Activated naive CD4-positive, alpha-beta T cell treated with anti-CD3 and anti-CD28 coated beads for 36 hours (primary cell): Measurements from ENCODE around the gene MARCHF4. TPM values are rescaled to one million over a fixed set of nuclear protein-coding genes. Genes with fewer than 3 reads are reported as not detected.

Source experiments
- CTCF ChIA-PET: fragments of 350-600 bp; sonication (Branson Sonifier 250); formaldehyde crosslinking; loops from one replicate; lab custom pipeline; 2021; ENCODE audit warnings: antibody characterized with exemption; lab: Charles Lee
- DNase-seq: peaks from one replicate; pipeline ENCODE4 v3.0.0-alpha.2; 2020
- H3K27ac Mint-ChIP-seq: one replicate; pipeline ENCODE4 v1.8.0; 2021; ENCODE audit warnings: mild to moderate bottlenecking, mixed read lengths
- H3K27me3 Mint-ChIP-seq: one replicate; pipeline ENCODE4 v1.8.0; 2021; ENCODE audit warnings: low read depth, mixed read lengths
- H3K36me3 Mint-ChIP-seq: one replicate; pipeline ENCODE4 v1.8.0; 2021; ENCODE audit warnings: low read depth, mixed read lengths
- H3K4me1 Mint-ChIP-seq: one replicate; pipeline ENCODE4 v1.8.0; 2021; ENCODE audit warnings: low read depth, mixed read lengths
- H3K4me3 Mint-ChIP-seq: one replicate; pipeline ENCODE4 v1.8.0; 2021; ENCODE audit warnings: mild to moderate bottlenecking, moderate library complexity, mixed read lengths
- H3K9me3 Mint-ChIP-seq: one replicate; pipeline ENCODE4 v1.8.0; 2021; ENCODE audit warnings: mixed read lengths
- intact Hi-C: fragments of 100-400 bp; cut with micrococcal nuclease; formaldehyde crosslinking; loops from one replicate; pipeline ENCODE4 v1.15.1; 2023
- total RNA-seq, 2 experiments: library from RNA; stranded (reverse); gene quantifications; one replicate each; pipeline ENCODE4 v1.2.3, GENCODE V29; 2021

MARCHF4 gene, protein sequence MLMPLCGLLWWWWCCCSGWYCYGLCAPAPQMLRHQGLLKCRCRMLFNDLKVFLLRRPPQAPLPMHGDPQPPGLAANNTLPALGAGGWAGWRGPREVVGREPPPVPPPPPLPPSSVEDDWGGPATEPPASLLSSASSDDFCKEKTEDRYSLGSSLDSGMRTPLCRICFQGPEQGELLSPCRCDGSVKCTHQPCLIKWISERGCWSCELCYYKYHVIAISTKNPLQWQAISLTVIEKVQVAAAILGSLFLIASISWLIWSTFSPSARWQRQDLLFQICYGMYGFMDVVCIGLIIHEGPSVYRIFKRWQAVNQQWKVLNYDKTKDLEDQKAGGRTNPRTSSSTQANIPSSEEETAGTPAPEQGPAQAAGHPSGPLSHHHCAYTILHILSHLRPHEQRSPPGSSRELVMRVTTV
- not detected for total RNA-seq

GRCh38 chr2:216371721-216372702, at the start of gene MARCHF4:
MARCHF4 (minus strand) TSS chr2:216372483; CDS start chr2:216370260, 2,223 bp downstream.
- H3K36me3 Mint-ChIP-seq, result no peaks in the 10 kb centered on the region
- peak; percentile 76 for DNase-seq
- CTCF ChIA-PET, result interaction anchor here (1.1 to 1.4 kb wide), 2 partner anchors 23 to 32 kb away, joined by 3 to 4 read pairs; no protein-coding TSS in a partner anchor
- intact Hi-C loops, result loop anchor here (1.0 to 2.0 kb wide), 2 partner anchors 16 to 33 kb away; no protein-coding TSS in a partner anchor
- peaks cover 34% of the 10 kb centered on the region for H3K27me3 Mint-ChIP-seq
- H3K9me3 Mint-ChIP-seq, result no peaks in the 10 kb centered on the region
- H3K4me1 Mint-ChIP-seq, result peaks cover 15% of the 10 kb centered on the region
- H3K27ac Mint-ChIP-seq, result no peak within 1 kb of the TSS
- H3K4me3 Mint-ChIP-seq, result no peak within 1 kb of the TSS

GRCh38 chr2:216420367-216421101, 48.3 kb upstream of the MARCHF4 start:
- Mint-ChIP-seq H3K4me3 (no peak overlapping the region), H3K36me3 (peaks cover 48% of the 10 kb centered on the region), H3K4me1 (peaks cover 2% of the 10 kb centered on the region), H3K27ac (no peak overlapping the region), H3K27me3 (no peaks in the 10 kb centered on the region), H3K9me3 (peaks cover 6% of the 10 kb centered on the region)
- CTCF ChIA-PET, result no interaction called here
- DNase-seq, result no peak
- intact Hi-C loops, result no loop called here

- Mint-ChIP-seq H3K4me1 (peaks cover 2% of the 10 kb centered on the region), H3K36me3 (peaks cover 41% of the 10 kb centered on the region), H3K27ac (no peak overlapping the region), H3K27me3 (no peaks in the 10 kb centered on the region), H3K9me3 (no peaks in the 10 kb centered on the region), H3K4me3 (no peak overlapping the region)
- no peak for DNase-seq
- CTCF ChIA-PET, result interaction anchor here (1.7 kb wide), 1 partner anchor 14 kb away, joined by 8 read pairs; no protein-coding TSS in a partner anchor
- intact Hi-C loops, result loop anchor here (10.0 kb wide), 1 partner anchor 1614 kb away; the partner anchor contains the start of gene BARD1
These were observed 46.7 kb upstream of the MARCHF4 start for GRCh38 chr2:216418981-216419380.

DNA sequence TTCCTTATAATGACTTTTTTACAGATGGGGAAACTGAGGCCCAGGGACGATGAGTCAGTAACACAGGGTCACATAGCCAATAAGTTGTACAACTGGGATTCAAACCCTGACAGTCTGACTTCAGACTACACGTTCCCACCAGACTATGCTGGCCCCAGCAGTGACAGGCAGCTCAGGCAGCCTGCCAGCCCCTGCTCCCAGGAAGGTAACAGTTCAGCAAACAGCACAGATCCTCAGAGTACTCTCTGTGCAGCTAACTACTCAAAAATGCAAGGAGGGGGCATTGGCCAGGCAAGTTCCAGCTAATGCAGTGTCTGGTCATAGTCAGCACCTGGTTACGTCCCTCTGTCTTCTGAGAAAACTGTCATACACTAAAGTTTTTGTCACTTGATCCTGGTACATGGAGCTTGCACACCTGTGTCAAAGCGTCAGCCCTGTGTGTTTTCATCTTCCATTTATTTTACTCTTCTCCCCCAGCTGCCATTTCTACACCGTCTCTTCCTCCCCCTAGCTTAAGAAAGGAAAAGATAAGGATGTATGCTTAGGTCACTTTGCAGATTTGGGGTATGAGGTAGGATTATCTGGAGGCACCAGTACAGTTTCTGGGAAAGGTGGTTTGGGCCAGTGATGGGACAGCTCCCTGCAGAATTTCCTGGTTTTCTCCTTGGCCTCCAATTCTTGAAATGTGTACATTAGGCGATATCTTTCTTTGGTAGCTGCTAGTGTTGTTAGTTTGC, 44.5 kb upstream of the MARCHF4 start:
- DNase-seq, result no peak
- CTCF ChIA-PET, result interaction anchor here (4.3 kb wide), 1 partner anchor 12 kb away, joined by 32 read pairs; no protein-coding TSS in a partner anchor
- intact Hi-C loops, result loop anchor here (10.0 kb wide), 1 partner anchor 1612 kb away; the partner anchor contains the start of gene BARD1
- H3K4me3 Mint-ChIP-seq, result no peak overlapping the region
- peaks cover 5% of the 10 kb centered on the region for H3K4me1 Mint-ChIP-seq
- no peaks in the 10 kb centered on the region for H3K9me3 Mint-ChIP-seq
- no peak overlapping the region for H3K27ac Mint-ChIP-seq
- H3K36me3 Mint-ChIP-seq, result peaks cover 27% of the 10 kb centered on the region
- no peaks in the 10 kb centered on the region for H3K27me3 Mint-ChIP-seq

GRCh38 chr2:216415541-216415940, 43.3 kb upstream of the MARCHF4 start:
- H3K36me3 Mint-ChIP-seq, result peaks cover 20% of the 10 kb centered on the region

GRCh38 chr2:216414772-216415319, 42.6 kb upstream of the MARCHF4 start:
- no peaks in the 10 kb centered on the region for H3K27me3 Mint-ChIP-seq
- H3K4me1 Mint-ChIP-seq, result peaks cover 7% of the 10 kb centered on the region
- CTCF ChIA-PET, result interaction anchor here (0.6 to 4.3 kb wide), 3 partner anchors 8 to 1560 kb away, joined by 3 to 32 read pairs (median 5); no protein-coding TSS in a partner anchor
- H3K4me3 Mint-ChIP-seq, result no peak overlapping the region
- H3K9me3 Mint-ChIP-seq, result no peaks in the 10 kb centered on the region
- H3K36me3 Mint-ChIP-seq, result peaks cover 14% of the 10 kb centered on the region
- no peak for DNase-seq
- intact Hi-C loops, result loop anchor here (5.0 to 10.0 kb wide), 2 partner anchors 383 to 1610 kb away; partner anchors contain the start of gene BARD1
- no peak overlapping the region for H3K27ac Mint-ChIP-seq

More at GRCh38 chr2:216415541-216415940, 43.3 kb upstream of the MARCHF4 start:
- CTCF ChIA-PET, result interaction anchor here (0.6 to 4.3 kb wide), 4 partner anchors 9 to 1559 kb away, joined by 3 to 32 read pairs (median 4); no protein-coding TSS in a partner anchor
- intact Hi-C loops, result loop anchor here (10.0 kb wide), 1 partner anchor 1611 kb away; the partner anchor contains the start of gene BARD1
- Mint-ChIP-seq H3K4me1 (peaks cover 7% of the 10 kb centered on the region), H3K27me3 (no peaks in the 10 kb centered on the region), H3K27ac (no peak overlapping the region), H3K4me3 (no peak overlapping the region), H3K9me3 (no peaks in the 10 kb centered on the region)
- DNase-seq, result no peak

- H3K4me3 Mint-ChIP-seq, result peak overlapping the region; percentile 2
- H3K4me1 Mint-ChIP-seq, result peaks cover 7% of the 10 kb centered on the region
- peaks cover 14% of the 10 kb centered on the region for H3K36me3 Mint-ChIP-seq
- DNase-seq, result no peak
- H3K27me3 Mint-ChIP-seq, result no peaks in the 10 kb centered on the region
- H3K27ac Mint-ChIP-seq, result no peak overlapping the region
- CTCF ChIA-PET, result interaction anchor here (0.8 to 4.3 kb wide), 2 partner anchors 9 to 109 kb away, joined by 3 to 32 read pairs; no protein-coding TSS in a partner anchor
- intact Hi-C loops, result loop anchor here (2.0 to 10.0 kb wide), 3 partner anchors 253 to 1609 kb away; partner anchors contain the start of gene BARD1
- H3K9me3 Mint-ChIP-seq, result no peaks in the 10 kb centered on the region
These were observed 41.6 kb upstream of the MARCHF4 start for GRCh38 chr2:216413882-216414281.

DNA sequence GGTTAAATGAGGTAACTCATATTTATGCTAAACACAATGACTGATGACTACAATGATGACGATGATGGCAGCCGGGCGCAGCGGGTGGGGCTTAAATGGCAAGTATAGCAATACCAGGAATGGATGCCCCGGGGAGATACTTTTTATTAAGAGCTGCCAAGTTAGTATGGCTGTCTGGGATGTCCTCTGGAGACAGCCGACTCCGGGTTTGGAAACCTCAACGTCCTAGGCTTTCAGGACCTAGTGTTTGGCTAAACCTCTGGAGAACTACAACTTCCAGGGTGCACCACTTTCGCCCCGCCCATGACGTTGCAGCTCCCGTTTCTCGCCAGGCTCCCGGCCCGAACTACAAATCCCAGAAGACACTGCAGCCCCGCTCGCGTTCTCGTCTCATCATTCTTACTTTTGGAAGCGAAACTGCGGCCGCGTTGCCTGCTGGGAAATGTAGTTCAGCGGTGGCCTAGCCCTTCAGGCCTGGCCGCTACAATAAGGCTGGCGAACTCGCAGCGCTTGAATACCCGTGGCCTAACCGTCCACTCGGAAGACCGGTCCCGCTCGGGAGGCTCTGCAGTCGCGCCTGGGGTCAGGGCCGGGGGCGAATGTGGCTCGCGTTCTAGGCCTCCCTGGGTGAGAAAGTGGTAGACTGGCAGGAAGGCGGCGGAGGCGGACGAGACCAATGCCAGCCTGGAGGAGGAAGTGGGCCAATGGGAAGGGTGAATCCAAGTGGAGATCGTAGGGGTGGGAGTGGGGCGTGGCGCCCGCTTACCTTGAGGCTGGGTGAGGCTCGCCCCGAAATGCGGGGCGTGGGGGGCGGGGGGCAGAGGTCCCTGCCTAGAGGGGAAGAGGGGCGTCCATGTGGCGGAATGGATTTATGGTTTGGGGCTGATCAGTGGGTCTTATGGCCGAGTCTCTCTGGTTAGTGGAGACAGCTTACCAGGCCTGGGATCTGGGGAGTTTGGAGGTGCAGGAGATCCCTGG, 40.0 kb upstream of the MARCHF4 start, which contains the start of gene SMARCAL1:
SMARCAL1 (plus strand) TSS at position 463 of the 978 bp plus-strand sequence. CDS start 2,221 bp downstream, outside the sequence.
- peak within 1 kb of the TSS; percentile 90 for H3K27ac Mint-ChIP-seq
- CTCF ChIA-PET, result interaction anchor here (1.0 to 1.2 kb wide), 2 partner anchors 303 to 348 kb away, joined by 3 to 7 read pairs; partner anchors contain the start of gene XRCC5
- no peaks in the 10 kb centered on the region for H3K27me3 Mint-ChIP-seq
- H3K4me1 Mint-ChIP-seq, result peaks cover 6% of the 10 kb centered on the region
- peak; percentile 100 for DNase-seq
- H3K36me3 Mint-ChIP-seq, result peaks cover 10% of the 10 kb centered on the region
- no peaks in the 10 kb centered on the region for H3K9me3 Mint-ChIP-seq
- intact Hi-C loops, result loop anchor here (1.0 to 10.0 kb wide), 13 partner anchors 24 to 1608 kb away; partner anchors contain the start of genes ATIC, BARD1, RPL37A and XRCC5
- peak within 1 kb of the TSS; percentile 92 for H3K4me3 Mint-ChIP-seq

DNA sequence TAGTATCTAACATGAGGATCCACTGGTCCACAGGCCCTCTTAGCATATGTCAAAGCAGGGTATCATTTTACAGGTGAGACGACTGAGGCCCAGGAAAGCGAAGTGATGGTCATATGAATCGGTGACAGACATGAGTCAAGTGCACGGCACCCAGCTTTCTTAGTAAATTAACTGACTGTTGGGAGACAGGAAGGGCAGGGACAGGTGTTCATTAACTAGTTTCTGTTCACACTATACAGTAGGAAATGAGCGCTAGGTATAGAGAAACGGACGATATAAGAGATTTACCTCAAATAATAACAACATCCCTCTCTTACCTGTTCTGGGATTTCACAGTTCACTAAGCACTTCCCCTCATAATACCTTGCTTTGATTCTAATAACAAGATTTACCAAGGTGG, 38.3 kb upstream of the MARCHF4 start:
- no peak for DNase-seq
- H3K4me1 Mint-ChIP-seq, result peaks cover 6% of the 10 kb centered on the region
- H3K27me3 Mint-ChIP-seq, result no peaks in the 10 kb centered on the region
- H3K9me3 Mint-ChIP-seq, result no peaks in the 10 kb centered on the region
- no peak overlapping the region for H3K27ac Mint-ChIP-seq
- H3K4me3 Mint-ChIP-seq, result no peak overlapping the region
- H3K36me3 Mint-ChIP-seq, result peaks cover 10% of the 10 kb centered on the region
- intact Hi-C loops, result loop anchor here (5.0 to 10.0 kb wide), 2 partner anchors 378 to 1606 kb away; partner anchors contain the start of gene BARD1
- CTCF ChIA-PET, result interaction anchor here (0.6 to 1.6 kb wide), 2 partner anchors 75 to 86 kb away, joined by 3 read pairs; no protein-coding TSS in a partner anchor
